ENCODE data around the gene ZNF805. TPM values are rescaled to one million over a fixed set of nuclear protein-coding genes. Genes with fewer than 3 reads are reported as not detected.

Gene ZNF805
- total and polyA plus RNA-seq, 2 experiments from 2014 or later, result 3.2 to 15.9 TPM

GRCh38 chr19:57302727-57303401 is 62.4 kb downstream of the ZNF805 start:
- Histone ChIP-seq H3K36me3 (ENCODE audit: low read depth) (peaks cover 21% of the 10 kb centered on the region), H3K4me1 (ENCODE audit: insufficient read depth) (peaks cover 18% of the 10 kb centered on the region), H3K4me2 (ENCODE audit: unreplicated experiment) (peak overlapping the region; percentile 18), H3K4me3 (no peak overlapping the region), H3K9me2 (ENCODE audit: insufficient read depth) (no peaks in the 10 kb centered on the region), H3K27me3 (replicated peaks; ENCODE audit: insufficient read depth) (no peaks in the 10 kb centered on the region), H3F3A (ENCODE audit: insufficient read depth) (peaks cover 33% of the 10 kb centered on the region), H4K20me1 (ENCODE audit: insufficient read depth) (peaks cover 16% of the 10 kb centered on the region; the same call in 1 of the 2 replicates), H3K9me3 (ENCODE audit: low read depth) (no peaks in the 10 kb centered on the region), H3K9ac (peak overlapping the region; percentile 57), H2AFZ (no peak overlapping the region), H3K79me2 (ENCODE audit: insufficient read depth) (peaks cover 76% of the 10 kb centered on the region), H3K27ac (peak overlapping the region; percentile 90)
- TF ChIP-seq EZH2phosphoT487 (IDR thresholded peaks at IDR 0.05; ENCODE audit: insufficient read depth, low read depth) (no peak), EZH2 (IDR thresholded peaks at IDR 0.05; ENCODE audit: insufficient read depth, poor library complexity, severe bottlenecking) (no peak)
- WGBS, 2 experiments (ENCODE audit: low coverage in 1 of 2, low lambda C conversion rate in 2 of 2, missing lambda C conversion rate in 2 of 2), result 98% methylated on average over 7 of the region's 7 CpGs
- no peak for DNase-seq
- in situ Hi-C loops (cut with MboI), result no loop called here

Other genes starting within 250 kb of the ZNF805 start
- gene USP29, start 120.6 kb upstream of the ZNF805 start, total RNA-seq (2014; rRNA removed; shearing (Covaris generic)), result not detected in 2 replicates
- gene USP29, start 120.6 kb upstream of the ZNF805 start, polyA plus RNA-seq (2016; fragmentation: Nextera tagmentation; extraction: Ambion mirVana), result not detected in 2 replicates
- not detected in 2 replicates for gene ZIM3, start 95.4 kb upstream of the ZNF805 start, total RNA-seq (2014; rRNA removed; shearing (Covaris generic))
- not detected in 2 replicates for gene ZIM3, start 95.4 kb upstream of the ZNF805 start, polyA plus RNA-seq (2016; fragmentation: Nextera tagmentation; extraction: Ambion mirVana)
- gene DUXA, start 73.1 kb upstream of the ZNF805 start, total RNA-seq (2014; rRNA removed; shearing (Covaris generic)), result not detected in 2 replicates
- gene DUXA, start 73.1 kb upstream of the ZNF805 start, polyA plus RNA-seq (2016; fragmentation: Nextera tagmentation; extraction: Ambion mirVana), result not detected in 2 replicates
- 15.8 and 23.5 TPM in 2 replicates for gene ZNF264, start 49.1 kb upstream of the ZNF805 start, total RNA-seq (2014; rRNA removed; shearing (Covaris generic))
- gene ZNF264, start 49.1 kb upstream of the ZNF805 start, polyA plus RNA-seq (2016; fragmentation: Nextera tagmentation; extraction: Ambion mirVana), result 3.4 and 3.8 TPM in 2 replicates
- 0.25 and 1.3 TPM in 2 replicates for gene AURKC, start 9.6 kb upstream of the ZNF805 start, total RNA-seq (2014; rRNA removed; shearing (Covaris generic))
- 0.23 and 0.43 TPM in 2 replicates for gene AURKC, start 9.6 kb upstream of the ZNF805 start, polyA plus RNA-seq (2016; fragmentation: Nextera tagmentation; extraction: Ambion mirVana)
- 49.3 and 59.9 TPM in 2 replicates for gene ZNF460, start 39.9 kb downstream of the ZNF805 start, total RNA-seq (2014; rRNA removed; shearing (Covaris generic))
- gene ZNF460, start 39.9 kb downstream of the ZNF805 start, polyA plus RNA-seq (2016; fragmentation: Nextera tagmentation; extraction: Ambion mirVana), result 7.6 and 8.5 TPM in 2 replicates
- 5.9 and 8.0 TPM in 2 replicates for gene ZNF543, start 79.8 kb downstream of the ZNF805 start, total RNA-seq (2014; rRNA removed; shearing (Covaris generic))
- 1.7 and 2.3 TPM in 2 replicates for gene ZNF543, start 79.8 kb downstream of the ZNF805 start, polyA plus RNA-seq (2016; fragmentation: Nextera tagmentation; extraction: Ambion mirVana)
- gene ZNF304, start 110.6 kb downstream of the ZNF805 start, total RNA-seq (2014; rRNA removed; shearing (Covaris generic)), result 7.8 and 8.7 TPM in 2 replicates
- gene ZNF304, start 110.6 kb downstream of the ZNF805 start, polyA plus RNA-seq (2016; fragmentation: Nextera tagmentation; extraction: Ambion mirVana), result 4.2 and 4.8 TPM in 2 replicates
- gene TRAPPC2B, start 122.9 kb downstream of the ZNF805 start, total RNA-seq (2014; rRNA removed; shearing (Covaris generic)), result 9.2 and 21.6 TPM in 2 replicates
- 30.3 and 33.0 TPM in 2 replicates for gene TRAPPC2B, start 122.9 kb downstream of the ZNF805 start, polyA plus RNA-seq (2016; fragmentation: Nextera tagmentation; extraction: Ambion mirVana)
- gene ZNF547, start 122.9 kb downstream of the ZNF805 start, total RNA-seq (2014; rRNA removed; shearing (Covaris generic)), result 1.4 and 2.1 TPM in 2 replicates
- gene ZNF547, start 122.9 kb downstream of the ZNF805 start, polyA plus RNA-seq (2016; fragmentation: Nextera tagmentation; extraction: Ambion mirVana), result 1.2 and 2.0 TPM in 2 replicates
- 11.1 and 20.3 TPM in 2 replicates for gene ZNF548, start 149.2 kb downstream of the ZNF805 start, total RNA-seq (2014; rRNA removed; shearing (Covaris generic))
- 6.8 and 6.9 TPM in 2 replicates for gene ZNF548, start 149.2 kb downstream of the ZNF805 start, polyA plus RNA-seq (2016; fragmentation: Nextera tagmentation; extraction: Ambion mirVana)
- 4.8 and 19.9 TPM in 2 replicates for gene ZNF17, start 170.5 kb downstream of the ZNF805 start, total RNA-seq (2014; rRNA removed; shearing (Covaris generic))
- gene ZNF17, start 170.5 kb downstream of the ZNF805 start, polyA plus RNA-seq (2016; fragmentation: Nextera tagmentation; extraction: Ambion mirVana), result 3.5 and 4.1 TPM in 2 replicates
- gene ZNF749, start 194.7 kb downstream of the ZNF805 start, total RNA-seq (2014; rRNA removed; shearing (Covaris generic)), result 2.4 and 3.6 TPM in 2 replicates
- gene ZNF749, start 194.7 kb downstream of the ZNF805 start, polyA plus RNA-seq (2016; fragmentation: Nextera tagmentation; extraction: Ambion mirVana), result 15.8 and 17.5 TPM in 2 replicates
- 0.32 and 1.5 TPM in 2 replicates for gene VN1R1, start 216.5 kb downstream of the ZNF805 start, total RNA-seq (2014; rRNA removed; shearing (Covaris generic))
- 0.58 and 0.68 TPM in 2 replicates for gene VN1R1, start 216.5 kb downstream of the ZNF805 start, polyA plus RNA-seq (2016; fragmentation: Nextera tagmentation; extraction: Ambion mirVana)
- 13.6 and 13.7 TPM in 2 replicates for gene ZNF772, start 236.9 kb downstream of the ZNF805 start, total RNA-seq (2014; rRNA removed; shearing (Covaris generic))
- 4.1 and 5.8 TPM in 2 replicates for gene ZNF772, start 236.9 kb downstream of the ZNF805 start, polyA plus RNA-seq (2016; fragmentation: Nextera tagmentation; extraction: Ambion mirVana)
- gene ZNF419, start 247.1 kb downstream of the ZNF805 start, total RNA-seq (2014; rRNA removed; shearing (Covaris generic)), result 13.9 and 29.0 TPM in 2 replicates
- 7.5 and 8.7 TPM in 2 replicates for gene ZNF419, start 247.1 kb downstream of the ZNF805 start, polyA plus RNA-seq (2016; fragmentation: Nextera tagmentation; extraction: Ambion mirVana)

Data from GM23248 (cell line).